HG02973 (cell line): ENCODE data around the gene CYP21A2.
"Not testable (repeated sequence)": the region's sequence is repeated elsewhere in the genome, so short reads cannot be mapped to it uniquely, and the experiment has no call there.

Source experiments
- ATAC-seq: cut with Tn5 transposase; IDR thresholded peaks from one replicate; pipeline ENCODE4 v1.9.1; 2021; ENCODE audit warnings: moderate library complexity; ENCODE audit not compliant: unreplicated experiment

CYP21A2 gene

GRCh38 chr6:32029553-32029952, 8.7 kb upstream of the CYP21A2 start:
- not testable (repeated sequence) for ATAC-seq

- ATAC-seq, result not testable (repeated sequence)
These were observed 2.8 kb upstream of the CYP21A2 start for GRCh38 chr6:32035283-32036013.

- ATAC-seq, result not testable (repeated sequence)
These were observed 1.1 kb upstream of the CYP21A2 start for GRCh38 chr6:32037136-32037535.

- ATAC-seq, result not testable (repeated sequence)
These were observed 663 bp downstream of the CYP21A2 start for GRCh38 chr6:32038878-32039277.

- not testable (repeated sequence) for ATAC-seq
These were observed 1.4 kb downstream of the CYP21A2 start for GRCh38 chr6:32039321-32040274.

GRCh38 chr6:32040299-32041049, 2.3 kb downstream of the CYP21A2 start:
- ATAC-seq, result not testable (repeated sequence)

GRCh38 chr6:32041050-32041321, 2.8 kb downstream of the CYP21A2 start:
- ATAC-seq, result not testable (repeated sequence)

- ATAC-seq, result not testable (repeated sequence)
These were observed 3.2 kb downstream of the CYP21A2 start for GRCh38 chr6:32041385-32041784.

- not testable (repeated sequence) for ATAC-seq
These were observed 4.1 kb downstream of the CYP21A2 start for GRCh38 chr6:32042276-32042675.

GRCh38 chr6:32043589-32044380, 5.6 kb downstream of the CYP21A2 start:
- ATAC-seq, result not testable (repeated sequence)

- ATAC-seq, result not testable (repeated sequence)
These were observed 6.7 kb downstream of the CYP21A2 start for GRCh38 chr6:32044916-32045315.

GRCh38 chr6:32045811-32046449, 7.7 kb downstream of the CYP21A2 start:
- ATAC-seq, result no peak

GRCh38 chr6:32046450-32047083, 8.4 kb downstream of the CYP21A2 start:
- no peak for ATAC-seq

- no peak for ATAC-seq
These were observed 8.9 kb downstream of the CYP21A2 start for GRCh38 chr6:32047084-32047478.

- no peak for ATAC-seq
These were observed 9.3 kb downstream of the CYP21A2 start for GRCh38 chr6:32047539-32047854.

- no peak for ATAC-seq
These were observed 9.9 kb downstream of the CYP21A2 start for GRCh38 chr6:32047855-32048766.

GRCh38 chr6:32049149-32049548, 10.9 kb downstream of the CYP21A2 start:
- ATAC-seq, result not testable (repeated sequence)

- not testable (repeated sequence) for ATAC-seq
These were observed 11.5 kb downstream of the CYP21A2 start for GRCh38 chr6:32049736-32050135.

- no peak for ATAC-seq
These were observed 12.3 kb downstream of the CYP21A2 start for GRCh38 chr6:32050562-32050961.
